GM21423 (cell line): ENCODE results near the gene CDH6.

Source experiments
- ATAC-seq: cut with Tn5 transposase; IDR thresholded peaks from one replicate; pipeline ENCODE4 v1.9.1; 2021; ENCODE audit warnings: mild to moderate bottlenecking, moderate library complexity; ENCODE audit not compliant: unreplicated experiment

Gene CDH6

GRCh38 chr5:31193591-31194467 lies at the start of gene CDH6:
CDH6 (plus strand) TSS chr5:31193686; CDS start chr5:31267474, 73,788 bp downstream.
- ATAC-seq = no peak

- no peak for ATAC-seq
Measured at GRCh38 chr5:31144364-31144763, 49.1 kb upstream of the CDH6 start.

GRCh38 chr5:31148959-31149475 lies 44.5 kb upstream of the CDH6 start:
- ATAC-seq = no peak

GRCh38 chr5:31153521-31153920 lies 40.0 kb upstream of the CDH6 start:
- ATAC-seq = no peak

- ATAC-seq = no peak
Measured at GRCh38 chr5:31156631-31157160, 36.8 kb upstream of the CDH6 start.

GRCh38 chr5:31157720-31158119 lies 35.8 kb upstream of the CDH6 start:
- ATAC-seq = no peak

GRCh38 chr5:31158686-31159085 lies 34.8 kb upstream of the CDH6 start:
- ATAC-seq = no peak

GRCh38 chr5:31161781-31162181 lies 31.7 kb upstream of the CDH6 start:
- ATAC-seq = no peak

- ATAC-seq = no peak
Measured at GRCh38 chr5:31165729-31166128, 27.8 kb upstream of the CDH6 start.

GRCh38 chr5:31169379-31169778 lies 24.1 kb upstream of the CDH6 start:
- ATAC-seq = no peak

GRCh38 chr5:31172881-31173280 lies 20.6 kb upstream of the CDH6 start:
- no peak for ATAC-seq

GRCh38 chr5:31173614-31174013 lies 19.9 kb upstream of the CDH6 start:
- no peak for ATAC-seq

GRCh38 chr5:31181376-31181987 lies 12.0 kb upstream of the CDH6 start:
- no peak for ATAC-seq

GRCh38 chr5:31182136-31182535 lies 11.3 kb upstream of the CDH6 start:
- ATAC-seq = no peak

- no peak for ATAC-seq
Measured at GRCh38 chr5:31185951-31186350, 7.5 kb upstream of the CDH6 start.

GRCh38 chr5:31186672-31187267 lies 6.7 kb upstream of the CDH6 start:
- ATAC-seq = peak; percentile 43

GRCh38 chr5:31187591-31187990 lies 5.9 kb upstream of the CDH6 start:
- no peak for ATAC-seq

GRCh38 chr5:31192442-31192841 lies 1.0 kb upstream of the CDH6 start:
- ATAC-seq = no peak

GRCh38 chr5:31193116-31193515 lies 370 bp upstream of the CDH6 start:
- no peak for ATAC-seq

GRCh38 chr5:31194468-31194813 lies 955 bp downstream of the CDH6 start:
- ATAC-seq = no peak

GRCh38 chr5:31194892-31195555 lies 1.5 kb downstream of the CDH6 start:
- no peak for ATAC-seq
